Measurements from ENCODE around the gene SLC1A3.

SLC1A3 gene

GRCh38 chr5:36675282-36675681 is 68.9 kb downstream of the SLC1A3 start:
- no peak overlapping the region for H3K4me2 ChIP-seq (ENCODE audit: low read depth, low read length, poor library complexity, severe bottlenecking)
- no peaks in the 10 kb centered on the region for H3F3A ChIP-seq (ENCODE audit: low read depth)
- TF ChIP-seq EZH2phosphoT487 (IDR thresholded peaks at IDR 0.05; ENCODE audit: borderline replicate concordance) (no peak), CTCF (conservative IDR thresholded peaks at IDR 0.05; ENCODE audit: low read length) (no peak)
- H3K9me2 ChIP-seq (replicated peaks; ENCODE audit: low read depth, low read length) = no peaks in the 10 kb centered on the region
- no peak overlapping the region for H3K4me3 ChIP-seq (ENCODE audit: low read length, poor library complexity, severe bottlenecking)
- no peaks in the 10 kb centered on the region for H3K4me1 ChIP-seq (ENCODE audit: insufficient read depth, low read length, poor library complexity, severe bottlenecking)
- H3K79me2 ChIP-seq (ENCODE audit: insufficient read depth, low read length) = no peaks in the 10 kb centered on the region
- H3K36me3 ChIP-seq (ENCODE audit: insufficient read depth, low read length) = no peaks in the 10 kb centered on the region
- no peak overlapping the region for H2AFZ ChIP-seq (ENCODE audit: low read length)
- no peaks in the 10 kb centered on the region for H4K20me1 ChIP-seq (ENCODE audit: insufficient read depth, low read length, poor library complexity, severe bottlenecking)
- H3K9me3 ChIP-seq (ENCODE audit: insufficient read depth, low read depth, low read length) = no peaks in the 10 kb centered on the region
- no peaks in the 10 kb centered on the region for H3K27me3 ChIP-seq (ENCODE audit: insufficient read depth, low read length, poor library complexity, severe bottlenecking)
- H3K9ac ChIP-seq (ENCODE audit: low read depth, low read length, poor library complexity, severe bottlenecking) = no peak overlapping the region

GRCh38 chr5:36679221-36679989 is 73.0 kb downstream of the SLC1A3 start:
- Histone ChIP-seq H3K4me3 (ENCODE audit: low read length, poor library complexity, severe bottlenecking) (no peak overlapping the region), H3K9ac (ENCODE audit: low read depth, low read length, poor library complexity, severe bottlenecking) (no peak overlapping the region), H3K4me1 (ENCODE audit: insufficient read depth, low read length, poor library complexity, severe bottlenecking) (no peaks in the 10 kb centered on the region), H3K4me2 (ENCODE audit: low read depth, low read length, poor library complexity, severe bottlenecking) (no peak overlapping the region), H3K36me3 (ENCODE audit: insufficient read depth, low read length) (no peaks in the 10 kb centered on the region), H3K9me3 (ENCODE audit: insufficient read depth, low read depth, low read length) (no peaks in the 10 kb centered on the region), H3F3A (ENCODE audit: low read depth) (no peaks in the 10 kb centered on the region), H4K20me1 (ENCODE audit: insufficient read depth, low read length, poor library complexity, severe bottlenecking) (no peaks in the 10 kb centered on the region), H2AFZ (ENCODE audit: low read length) (no peak overlapping the region), H3K27me3 (ENCODE audit: insufficient read depth, low read length, poor library complexity, severe bottlenecking) (no peaks in the 10 kb centered on the region), H3K79me2 (ENCODE audit: insufficient read depth, low read length) (no peaks in the 10 kb centered on the region), H3K9me2 (replicated peaks; ENCODE audit: low read depth, low read length) (no peaks in the 10 kb centered on the region)
- TF ChIP-seq EZH2phosphoT487 (IDR thresholded peaks at IDR 0.05; ENCODE audit: borderline replicate concordance) (no peak), CTCF (conservative IDR thresholded peaks at IDR 0.05; ENCODE audit: low read length) (no peak)

- Histone ChIP-seq H3K79me2 (ENCODE audit: insufficient read depth, low read length) (no peaks in the 10 kb centered on the region), H3K4me3 (ENCODE audit: low read length, poor library complexity, severe bottlenecking) (no peak overlapping the region), H3K9me2 (replicated peaks; ENCODE audit: low read depth, low read length) (no peaks in the 10 kb centered on the region), H3K36me3 (ENCODE audit: insufficient read depth, low read length) (no peaks in the 10 kb centered on the region), H2AFZ (ENCODE audit: low read length) (no peak overlapping the region), H3K9me3 (ENCODE audit: insufficient read depth, low read depth, low read length) (no peaks in the 10 kb centered on the region), H3K27me3 (ENCODE audit: insufficient read depth, low read length, poor library complexity, severe bottlenecking) (no peaks in the 10 kb centered on the region), H3K4me2 (ENCODE audit: low read depth, low read length, poor library complexity, severe bottlenecking) (no peak overlapping the region), H3F3A (ENCODE audit: low read depth) (no peaks in the 10 kb centered on the region), H3K9ac (ENCODE audit: low read depth, low read length, poor library complexity, severe bottlenecking) (no peak overlapping the region), H4K20me1 (ENCODE audit: insufficient read depth, low read length, poor library complexity, severe bottlenecking) (no peaks in the 10 kb centered on the region), H3K4me1 (ENCODE audit: insufficient read depth, low read length, poor library complexity, severe bottlenecking) (no peaks in the 10 kb centered on the region)
- TF ChIP-seq CTCF (conservative IDR thresholded peaks at IDR 0.05; ENCODE audit: low read length) = no peak
- TF ChIP-seq EZH2phosphoT487 (IDR thresholded peaks at IDR 0.05; ENCODE audit: borderline replicate concordance) = no peak
Measured at GRCh38 chr5:36680066-36680465, 73.7 kb downstream of the SLC1A3 start.
